Measurements from ENCODE around the gene MBD3L3.

DNA sequence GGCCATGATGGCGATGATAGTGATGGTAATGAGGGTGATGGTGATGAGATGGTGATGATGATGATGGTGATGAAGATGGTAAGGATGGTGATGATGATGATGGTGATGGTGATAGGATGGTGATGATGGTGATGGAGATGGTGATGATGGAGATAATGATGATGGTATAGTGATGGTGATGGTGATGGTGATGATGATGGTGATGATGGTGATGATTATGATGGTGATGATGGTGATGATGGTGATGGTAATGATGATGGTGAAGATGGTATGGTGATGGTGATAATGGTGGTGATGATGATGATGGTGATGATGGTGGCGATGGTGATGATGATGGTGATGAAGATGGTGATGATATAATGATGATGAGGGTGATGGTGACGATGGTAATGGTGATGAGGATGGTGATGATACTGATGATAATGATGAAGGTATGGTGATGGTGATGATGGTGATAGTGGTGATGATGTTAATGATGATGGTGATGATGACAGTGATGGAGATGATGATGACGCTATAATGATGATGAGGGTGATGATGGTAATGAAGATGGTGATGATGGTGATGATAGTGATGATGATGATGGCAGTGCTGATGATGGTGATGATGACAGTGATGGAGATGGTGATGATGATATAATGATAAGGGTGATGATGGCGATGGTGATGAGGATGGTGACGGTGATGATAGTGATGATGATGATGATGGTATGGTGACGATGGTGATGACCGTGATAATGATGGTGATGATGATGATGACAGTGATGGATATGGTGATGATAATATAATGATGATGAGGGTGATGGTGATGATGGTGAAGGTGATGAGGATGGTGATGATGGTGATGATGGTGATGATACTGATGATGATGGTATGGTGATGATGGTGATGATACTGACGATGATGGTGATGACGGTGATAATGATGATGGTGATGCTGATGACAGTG, 48.5 kb upstream of the MBD3L3 start:
- TF ChIP-seq CTCF (conservative IDR thresholded peaks at IDR 0.05; ENCODE audit: low read depth, low read length): no peak
- TF ChIP-seq POLR2A (IDR thresholded peaks at IDR 0.05; ENCODE audit: low read depth, low read length): no peak
- no peak for TF ChIP-seq RCOR1 (IDR thresholded peaks at IDR 0.05; ENCODE audit: insufficient replicate concordance, low read length)
- TF ChIP-seq ELK1 (IDR thresholded peaks at IDR 0.05; ENCODE audit: borderline replicate concordance, low read depth, low read length): no peak
- TF ChIP-seq CEBPB (IDR thresholded peaks at IDR 0.05; ENCODE audit: low read depth, low read length): no peak
- no peak for TF ChIP-seq MAZ (IDR thresholded peaks at IDR 0.05; ENCODE audit: borderline replicate concordance, low read depth, low read length)
- TF ChIP-seq NFE2L2 (IDR thresholded peaks at IDR 0.05; ENCODE audit: low read depth, low read length): no peak
- TF ChIP-seq BHLHE40 (IDR thresholded peaks at IDR 0.05; ENCODE audit: low read depth, low read length): no peak

Measured in IMR-90 (cell line).